ENCODE results near the gene NUP210.
A peak's percentile ranks its signal among the peaks of the same experiment; 100 is the strongest.

NUP210 gene

GRCh38 chr3:13287833-13288232 lies 132.3 kb downstream of the NUP210 start:
- ChIA-PET POLR2A (no interaction called here), CTCF (no interaction called here)
- TF ChIP-seq BHLHE40 (IDR thresholded peaks at IDR 0.05; ENCODE audit: borderline replicate concordance): no peak
- TF ChIP-seq TARDBP (IDR thresholded peaks at IDR 0.05): no peak
- TF ChIP-seq LEF1 (IDR thresholded peaks at IDR 0.05; ENCODE audit: borderline replicate concordance): no peak
- TF ChIP-seq ELF4 (IDR thresholded peaks at IDR 0.05): no peak
- TF ChIP-seq NFRKB (IDR thresholded peaks at IDR 0.05): no peak
- TF ChIP-seq HDGF (IDR thresholded peaks at IDR 0.05; ENCODE audit: borderline replicate concordance): no peak
- TF ChIP-seq SP1 (IDR thresholded peaks at IDR 0.05): no peak
- no peak for TF ChIP-seq FOXK2 (IDR thresholded peaks at IDR 0.05)
- no peak for TF ChIP-seq L3MBTL2 (conservative IDR thresholded peaks at IDR 0.05)
- no peak for TF ChIP-seq FOXM1 (IDR thresholded peaks at IDR 0.05; ENCODE audit: borderline replicate concordance)
- TF ChIP-seq ZNF384 (IDR thresholded peaks at IDR 0.05): no peak
- TF ChIP-seq PKNOX1 (IDR thresholded peaks at IDR 0.05): no peak
- no peak for TF ChIP-seq CTBP1 (IDR thresholded peaks at IDR 0.05; ENCODE audit: borderline replicate concordance)
- TF ChIP-seq SUZ12 (IDR thresholded peaks at IDR 0.05): no peak
- no peak for TF ChIP-seq FOXA1 (IDR thresholded peaks at IDR 0.05)
- no peak for TF ChIP-seq ARNT (IDR thresholded peaks at IDR 0.05)

GRCh38 chr3:13286873-13287272 lies 133.2 kb downstream of the NUP210 start:
- no peak for DNase-seq (ENCODE audit: extremely low spot score)
- POLR2A ChIA-PET: no interaction called here
- CTCF ChIA-PET: no interaction called here
- TF ChIP-seq BHLHE40 (IDR thresholded peaks at IDR 0.05; ENCODE audit: borderline replicate concordance) (no peak), SUZ12 (IDR thresholded peaks at IDR 0.05) (no peak), HDGF (IDR thresholded peaks at IDR 0.05; ENCODE audit: borderline replicate concordance) (no peak), PKNOX1 (IDR thresholded peaks at IDR 0.05) (no peak), FOXM1 (IDR thresholded peaks at IDR 0.05; ENCODE audit: borderline replicate concordance) (no peak), ZNF384 (IDR thresholded peaks at IDR 0.05) (no peak), LEF1 (IDR thresholded peaks at IDR 0.05; ENCODE audit: borderline replicate concordance) (no peak), ARNT (IDR thresholded peaks at IDR 0.05) (no peak), NFRKB (IDR thresholded peaks at IDR 0.05) (no peak), TARDBP (IDR thresholded peaks at IDR 0.05) (no peak), FOXK2 (IDR thresholded peaks at IDR 0.05) (no peak), ELF4 (IDR thresholded peaks at IDR 0.05) (no peak), SP1 (IDR thresholded peaks at IDR 0.05) (no peak)

More at GRCh38 chr3:13287833-13288232, 132.3 kb downstream of the NUP210 start:
- no peak for DNase-seq (ENCODE audit: extremely low spot score)

- POLR2A ChIA-PET: no interaction called here
- no peak for DNase-seq (ENCODE audit: extremely low spot score)
- CTCF ChIA-PET: no interaction called here
- TF ChIP-seq FOXK2 (IDR thresholded peaks at IDR 0.05) (no peak), ZNF384 (IDR thresholded peaks at IDR 0.05) (no peak), BHLHE40 (IDR thresholded peaks at IDR 0.05; ENCODE audit: borderline replicate concordance) (no peak), ELF4 (IDR thresholded peaks at IDR 0.05) (no peak), SUZ12 (IDR thresholded peaks at IDR 0.05) (no peak), CTBP1 (IDR thresholded peaks at IDR 0.05; ENCODE audit: borderline replicate concordance) (no peak), LEF1 (IDR thresholded peaks at IDR 0.05; ENCODE audit: borderline replicate concordance) (no peak)
These were observed 135.0 kb downstream of the NUP210 start for GRCh38 chr3:13285007-13285567.

GRCh38 chr3:13283877-13284264 lies 136.3 kb downstream of the NUP210 start:
- DNase-seq (ENCODE audit: extremely low spot score): no peak
- TF ChIP-seq NFRKB (IDR thresholded peaks at IDR 0.05) (no peak), HDGF (IDR thresholded peaks at IDR 0.05; ENCODE audit: borderline replicate concordance) (no peak), LEF1 (IDR thresholded peaks at IDR 0.05; ENCODE audit: borderline replicate concordance) (no peak), TARDBP (IDR thresholded peaks at IDR 0.05) (no peak), FOXM1 (IDR thresholded peaks at IDR 0.05; ENCODE audit: borderline replicate concordance) (no peak), SUZ12 (IDR thresholded peaks at IDR 0.05) (no peak), CTBP1 (IDR thresholded peaks at IDR 0.05; ENCODE audit: borderline replicate concordance) (no peak), SP1 (IDR thresholded peaks at IDR 0.05) (no peak), BHLHE40 (IDR thresholded peaks at IDR 0.05; ENCODE audit: borderline replicate concordance) (no peak), FOXK2 (IDR thresholded peaks at IDR 0.05) (no peak), FOXA1 (IDR thresholded peaks at IDR 0.05) (no peak), ARNT (IDR thresholded peaks at IDR 0.05) (no peak), ZNF384 (IDR thresholded peaks at IDR 0.05) (no peak)
- ChIA-PET CTCF (interaction anchor here (0.7 to 1.4 kb wide), 3 partner anchors 9 to 178 kb away, joined by 3 to 4 read pairs (median 3); no protein-coding TSS in a partner anchor), POLR2A (no interaction called here)

- peak; percentile 73 for DNase-seq (ENCODE audit: extremely low spot score)
- POLR2A ChIA-PET: interaction anchor here (1.8 kb wide), 1 partner anchor 82 kb away, joined by 6 read pairs; no protein-coding TSS in a partner anchor
- CTCF ChIA-PET: interaction anchor here (0.7 to 1.4 kb wide), 3 partner anchors 9 to 178 kb away, joined by 3 to 4 read pairs (median 3); no protein-coding TSS in a partner anchor
- TF ChIP-seq HDGF (IDR thresholded peaks at IDR 0.05; ENCODE audit: borderline replicate concordance) (no peak), FOXM1 (IDR thresholded peaks at IDR 0.05; ENCODE audit: borderline replicate concordance) (0 out of 2 replicates have a peak, but pooled peaks have one; percentile 16)
These were observed 136.9 kb downstream of the NUP210 start for GRCh38 chr3:13282986-13283876.

GRCh38 chr3:13282358-13282985 lies 137.7 kb downstream of the NUP210 start:
- ChIA-PET CTCF (interaction anchor here (1.4 kb wide), 1 partner anchor 10 kb away, joined by 3 read pairs; no protein-coding TSS in a partner anchor), POLR2A (interaction anchor here (1.8 kb wide), 1 partner anchor 81 kb away, joined by 6 read pairs; no protein-coding TSS in a partner anchor)
- peak; percentile 63 for DNase-seq (ENCODE audit: extremely low spot score)
- TF ChIP-seq CTBP1 (IDR thresholded peaks at IDR 0.05; ENCODE audit: borderline replicate concordance) (no peak), L3MBTL2 (conservative IDR thresholded peaks at IDR 0.05) (no peak), ARNT (IDR thresholded peaks at IDR 0.05) (no peak), LEF1 (IDR thresholded peaks at IDR 0.05; ENCODE audit: borderline replicate concordance) (no peak), FOXM1 (IDR thresholded peaks at IDR 0.05; ENCODE audit: borderline replicate concordance) (no peak), SP1 (IDR thresholded peaks at IDR 0.05) (no peak), HDGF (IDR thresholded peaks at IDR 0.05; ENCODE audit: borderline replicate concordance) (no peak), FOXA1 (IDR thresholded peaks at IDR 0.05) (no peak), PKNOX1 (IDR thresholded peaks at IDR 0.05) (no peak), NFRKB (IDR thresholded peaks at IDR 0.05) (no peak), ELF4 (IDR thresholded peaks at IDR 0.05) (no peak), SUZ12 (IDR thresholded peaks at IDR 0.05) (no peak)

Measured in HEK293T (cell line).